GM12801 (cell line): ENCODE measurements around the gene NFATC1.

ENCODE experiments used
- CTCF ChIP-seq: IDR thresholded peaks from one replicate; pipeline ENCODE4 v1.5.1; 2011; ENCODE audit warnings: control low read depth; ENCODE audit not compliant: insufficient read length; ENCODE audit errors: extremely low read depth

Gene NFATC1

GRCh38 chr18:79400091-79400590 is 4.4 kb downstream of the NFATC1 start:
- no peak for TF ChIP-seq CTCF

- TF ChIP-seq CTCF, result no peak
Observed at GRCh38 chr18:79400591-79401381, 5.1 kb downstream of the NFATC1 start.

GRCh38 chr18:79401494-79402208 is 5.9 kb downstream of the NFATC1 start:
- no peak for TF ChIP-seq CTCF

GRCh38 chr18:79402209-79402576 is 6.5 kb downstream of the NFATC1 start:
- no peak for TF ChIP-seq CTCF

GRCh38 chr18:79402977-79403722 is 7.4 kb downstream of the NFATC1 start:
- no peak for TF ChIP-seq CTCF

GRCh38 chr18:79403723-79404566 is 8.2 kb downstream of the NFATC1 start:
- no peak for TF ChIP-seq CTCF

- TF ChIP-seq CTCF, result no peak
Observed at GRCh38 chr18:79404567-79404910, 8.8 kb downstream of the NFATC1 start.
